Large intestine (tissue), 1 donor: Measurements from ENCODE around the gene GRID2IP. TPM values are rescaled to one million over a fixed set of nuclear protein-coding genes. Genes with fewer than 3 reads are reported as not detected.

Experiments
- polyA plus RNA-seq: library from polyadenylated mRNA; unstranded; fragments of 120-200 nt; gene quantifications from one replicate; pipeline ENCODE4 v1.2.1, GENCODE V29; 2013

Gene GRID2IP
- polyA plus RNA-seq, 1 donor, result 0.88 TPM

Other genes with a start within 250 kb of the GRID2IP start
- gene FAM220A, start 202.5 kb downstream of the GRID2IP start, polyA plus RNA-seq, result 12.3 TPM
- 206 TPM for gene RAC1, start 176.9 kb downstream of the GRID2IP start, polyA plus RNA-seq
- gene DAGLB, start 103.5 kb downstream of the GRID2IP start, polyA plus RNA-seq, result 15.3 TPM
- gene KDELR2, start 67.3 kb downstream of the GRID2IP start, polyA plus RNA-seq, result 272 TPM
- gene ZDHHC4, start 26.0 kb upstream of the GRID2IP start, polyA plus RNA-seq, result 65.4 TPM
- 28.6 TPM for gene INTS15, start 38.6 kb upstream of the GRID2IP start, polyA plus RNA-seq
- 5.7 TPM for gene ZNF853, start 64.1 kb upstream of the GRID2IP start, polyA plus RNA-seq
- gene ZNF316, start 85.9 kb upstream of the GRID2IP start, polyA plus RNA-seq, result 35.0 TPM
- gene ZNF12, start 155.5 kb upstream of the GRID2IP start, polyA plus RNA-seq, result 36.7 TPM
- 0.70 TPM for gene RSPH10B2, start 202.6 kb upstream of the GRID2IP start, polyA plus RNA-seq